Measurements from ENCODE around the gene ANKRD10. TPM values are rescaled to one million over a fixed set of nuclear protein-coding genes. Genes with fewer than 3 reads are reported as not detected.

Gene ANKRD10
- total and polyA plus RNA-seq, 11 donors, result 37.7 to 81.3 (median 47.6) TPM

DNA sequence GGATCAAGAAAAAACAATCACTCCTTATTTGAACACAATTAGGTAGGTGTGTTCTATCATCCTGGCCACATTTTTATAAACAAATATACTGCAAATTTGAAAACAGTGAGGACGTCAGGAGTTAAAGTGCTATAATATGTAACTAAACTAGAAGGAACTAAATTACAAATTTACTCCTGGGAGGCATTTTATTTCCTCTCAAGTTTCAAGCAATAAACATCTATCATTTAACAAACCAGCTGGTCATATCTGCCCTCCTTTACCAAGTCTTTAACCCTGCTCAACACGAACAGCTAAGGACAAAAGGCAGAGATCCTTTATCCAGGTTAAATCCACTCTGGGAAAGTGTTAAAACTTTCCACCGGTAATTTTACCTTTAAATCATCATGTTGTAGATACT is 26.5 kb downstream of the ANKRD10 start:
- peaks cover 0 to 32% (median 21%) of the 10 kb centered on the region in 9 donors for H3K36me3 ChIP-seq
- no peaks in the 10 kb centered on the region for H3K27me3 ChIP-seq
- no peak overlapping the region for H3K4me3 ChIP-seq
- ATAC-seq, result no peak
- no peak for DNase-seq
- peaks cover 0 to 22% (median 4%) of the 10 kb centered on the region in 12 donors for H3K4me1 ChIP-seq
- H3K9me3 ChIP-seq, result no peaks in the 10 kb centered on the region
- intact Hi-C loops (cut with DNase I), result no loop called here
- 68 to 84% (median 80%) methylated on average over 3 of the region's 3 CpGs for WGBS, 4 donors
- no peak for TF ChIP-seq POLR2A (IDR thresholded peaks at IDR 0.05)
- TF ChIP-seq, protein P1, sequence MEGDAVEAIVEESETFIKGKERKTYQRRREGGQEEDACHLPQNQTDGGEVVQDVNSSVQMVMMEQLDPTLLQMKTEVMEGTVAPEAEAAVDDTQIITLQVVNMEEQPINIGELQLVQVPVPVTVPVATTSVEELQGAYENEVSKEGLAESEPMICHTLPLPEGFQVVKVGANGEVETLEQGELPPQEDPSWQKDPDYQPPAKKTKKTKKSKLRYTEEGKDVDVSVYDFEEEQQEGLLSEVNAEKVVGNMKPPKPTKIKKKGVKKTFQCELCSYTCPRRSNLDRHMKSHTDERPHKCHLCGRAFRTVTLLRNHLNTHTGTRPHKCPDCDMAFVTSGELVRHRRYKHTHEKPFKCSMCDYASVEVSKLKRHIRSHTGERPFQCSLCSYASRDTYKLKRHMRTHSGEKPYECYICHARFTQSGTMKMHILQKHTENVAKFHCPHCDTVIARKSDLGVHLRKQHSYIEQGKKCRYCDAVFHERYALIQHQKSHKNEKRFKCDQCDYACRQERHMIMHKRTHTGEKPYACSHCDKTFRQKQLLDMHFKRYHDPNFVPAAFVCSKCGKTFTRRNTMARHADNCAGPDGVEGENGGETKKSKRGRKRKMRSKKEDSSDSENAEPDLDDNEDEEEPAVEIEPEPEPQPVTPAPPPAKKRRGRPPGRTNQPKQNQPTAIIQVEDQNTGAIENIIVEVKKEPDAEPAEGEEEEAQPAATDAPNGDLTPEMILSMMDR (IDR thresholded peaks at IDR 0.05), result no peak
- H3K27ac ChIP-seq, result peak overlapping the region in 8 of 12 donors; percentile 1 to 47 (median 22)

DNA sequence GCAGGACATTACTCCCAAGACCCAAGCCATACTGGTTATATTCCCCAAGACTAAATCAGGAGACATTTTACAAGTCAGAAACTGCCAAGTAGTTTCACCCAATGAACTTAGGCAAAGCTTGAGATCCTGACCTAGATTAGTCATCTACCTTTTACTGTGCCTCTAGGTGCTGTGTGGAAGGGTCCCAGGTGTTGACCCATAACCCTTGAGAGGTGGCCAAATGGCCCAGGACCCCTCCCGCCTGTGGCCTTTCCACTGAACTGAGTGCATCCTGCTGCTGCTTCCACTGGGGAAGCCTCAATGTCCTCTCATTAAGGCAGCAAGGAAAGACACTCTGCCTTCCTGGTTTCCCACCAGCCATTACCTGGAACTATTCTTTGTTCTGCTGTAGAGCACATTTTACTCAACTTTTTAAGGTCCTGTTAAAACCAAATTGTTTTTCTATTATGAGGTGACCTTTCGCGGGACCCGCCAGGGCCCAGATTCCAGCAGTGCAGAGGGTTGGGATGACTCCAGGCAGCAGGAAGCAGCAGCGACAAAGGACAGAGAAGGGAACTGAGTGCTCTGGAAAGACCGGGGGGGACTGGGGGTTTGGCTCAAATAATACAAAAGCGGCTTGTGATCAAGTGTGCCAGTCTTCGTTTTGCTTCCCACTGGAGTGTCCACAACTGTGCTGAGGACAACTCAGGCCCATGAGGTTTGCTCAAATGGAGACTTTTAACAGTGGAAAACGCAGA is 27.1 kb downstream of the ANKRD10 start:
- Histone ChIP-seq H3K36me3 (peaks cover 0 to 32% (median 15%) of the 10 kb centered on the region in 9 donors), H3K4me1 (peaks cover 0 to 22% (median 4%) of the 10 kb centered on the region in 12 donors), H3K4me3 (no peak overlapping the region), H3K9me3 (no peaks in the 10 kb centered on the region), H3K27ac (peak overlapping the region in 9 of 12 donors; percentile 1 to 47 (median 22)), H3K27me3 (no peaks in the 10 kb centered on the region)
- ATAC-seq, result peak; percentile 62 to 85 (median 70)
- WGBS, 4 donors, result 31 to 47% (median 37%) methylated on average over 9 of the region's 9 CpGs
- TF ChIP-seq POLR2A (IDR thresholded peaks at IDR 0.05), result no peak
- TF ChIP-seq, protein P1 (IDR thresholded peaks at IDR 0.05), result no peak
- intact Hi-C loops (cut with DNase I), result no loop called here
- peak in 1 of 5 donors; percentile 60 for DNase-seq

DNA sequence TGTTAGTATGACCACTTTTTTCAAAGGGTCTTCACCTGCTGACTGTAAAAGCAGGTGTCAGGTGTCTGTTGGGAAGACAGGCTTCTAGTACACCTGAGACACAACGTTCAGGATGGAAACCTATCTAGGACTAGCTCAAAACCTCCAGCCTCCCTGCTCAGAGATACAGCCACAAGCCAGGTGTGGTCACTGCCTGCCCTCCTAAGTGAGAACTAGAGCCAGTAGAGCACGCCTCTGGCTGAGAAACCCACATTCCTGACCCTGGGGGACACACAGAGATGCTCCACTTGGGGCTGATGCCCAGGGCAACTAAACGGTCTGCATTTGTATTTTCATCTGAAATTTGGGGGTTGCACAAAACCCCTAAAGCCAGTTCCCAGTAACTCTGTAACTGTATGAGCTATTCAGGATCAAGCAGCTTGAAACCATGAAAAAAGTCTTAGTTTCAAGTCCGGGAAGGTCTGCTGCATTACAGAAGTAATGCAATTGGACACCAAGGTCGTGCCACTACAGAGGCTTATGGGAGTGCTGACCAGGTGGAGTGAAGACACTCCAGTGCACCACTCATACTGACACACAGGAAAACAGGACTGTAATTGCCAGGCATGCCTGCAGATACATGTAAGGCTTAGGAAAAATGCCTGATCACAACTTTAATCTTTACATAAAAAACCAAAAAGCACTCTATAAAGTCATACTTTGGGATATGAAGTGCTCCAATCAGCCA is 27.8 kb downstream of the ANKRD10 start:
- peaks cover 0 to 29% (median 12%) of the 10 kb centered on the region in 9 donors for H3K36me3 ChIP-seq
- peaks cover 0 to 22% (median 4%) of the 10 kb centered on the region in 12 donors for H3K4me1 ChIP-seq
- WGBS, 4 donors, result 63 to 76% (median 67%) methylated on average over 3 to 5 of the region's 5 CpGs
- intact Hi-C loops (cut with DNase I), result no loop called here
- DNase-seq, result no peak
- H3K4me3 ChIP-seq, result no peak overlapping the region
- no peaks in the 10 kb centered on the region for H3K27me3 ChIP-seq
- H3K27ac ChIP-seq, result peak overlapping the region in 4 of 12 donors; percentile 4 to 36 (median 18)
- TF ChIP-seq, protein P1 (IDR thresholded peaks at IDR 0.05), result no peak
- no peak for TF ChIP-seq POLR2A (IDR thresholded peaks at IDR 0.05)
- peak in 3 of 4 donors; percentile 7 to 35 (median 11) for ATAC-seq
- H3K9me3 ChIP-seq, result no peaks in the 10 kb centered on the region

All from heart left ventricle (tissue), 16 donors.